Uterine smooth muscle cell (primary cell): Measurements from ENCODE around the gene DIP2A. TPM values are rescaled to one million over a fixed set of nuclear protein-coding genes. Genes with fewer than 3 reads are reported as not detected.

Experiments
- total RNA-seq: library from RNA; depleted of rRNA; stranded (reverse); fragments of >200 nt; gene quantifications from 2 replicates; pipeline ENCODE4 v1.2.3, GENCODE V29; 2014

Gene DIP2A, protein sequence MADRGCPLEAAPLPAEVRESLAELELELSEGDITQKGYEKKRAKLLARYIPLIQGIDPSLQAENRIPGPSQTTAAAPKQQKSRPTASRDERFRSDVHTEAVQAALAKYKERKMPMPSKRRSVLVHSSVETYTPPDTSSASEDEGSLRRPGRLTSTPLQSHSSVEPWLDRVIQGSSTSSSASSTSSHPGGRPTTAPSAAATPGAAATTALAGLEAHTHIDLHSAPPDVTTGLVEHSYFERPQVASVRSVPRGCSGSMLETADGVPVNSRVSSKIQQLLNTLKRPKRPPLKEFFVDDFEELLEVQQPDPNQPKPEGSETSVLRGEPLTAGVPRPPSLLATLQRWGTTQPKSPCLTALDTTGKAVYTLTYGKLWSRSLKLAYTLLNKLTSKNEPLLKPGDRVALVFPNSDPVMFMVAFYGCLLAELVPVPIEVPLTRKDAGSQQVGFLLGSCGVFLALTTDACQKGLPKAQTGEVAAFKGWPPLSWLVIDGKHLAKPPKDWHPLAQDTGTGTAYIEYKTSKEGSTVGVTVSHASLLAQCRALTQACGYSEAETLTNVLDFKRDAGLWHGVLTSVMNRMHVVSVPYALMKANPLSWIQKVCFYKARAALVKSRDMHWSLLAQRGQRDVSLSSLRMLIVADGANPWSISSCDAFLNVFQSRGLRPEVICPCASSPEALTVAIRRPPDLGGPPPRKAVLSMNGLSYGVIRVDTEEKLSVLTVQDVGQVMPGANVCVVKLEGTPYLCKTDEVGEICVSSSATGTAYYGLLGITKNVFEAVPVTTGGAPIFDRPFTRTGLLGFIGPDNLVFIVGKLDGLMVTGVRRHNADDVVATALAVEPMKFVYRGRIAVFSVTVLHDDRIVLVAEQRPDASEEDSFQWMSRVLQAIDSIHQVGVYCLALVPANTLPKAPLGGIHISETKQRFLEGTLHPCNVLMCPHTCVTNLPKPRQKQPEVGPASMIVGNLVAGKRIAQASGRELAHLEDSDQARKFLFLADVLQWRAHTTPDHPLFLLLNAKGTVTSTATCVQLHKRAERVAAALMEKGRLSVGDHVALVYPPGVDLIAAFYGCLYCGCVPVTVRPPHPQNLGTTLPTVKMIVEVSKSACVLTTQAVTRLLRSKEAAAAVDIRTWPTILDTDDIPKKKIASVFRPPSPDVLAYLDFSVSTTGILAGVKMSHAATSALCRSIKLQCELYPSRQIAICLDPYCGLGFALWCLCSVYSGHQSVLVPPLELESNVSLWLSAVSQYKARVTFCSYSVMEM (N-terminal part only)
- total RNA-seq, result 27.6 and 28.1 TPM in 2 replicates

DNA sequence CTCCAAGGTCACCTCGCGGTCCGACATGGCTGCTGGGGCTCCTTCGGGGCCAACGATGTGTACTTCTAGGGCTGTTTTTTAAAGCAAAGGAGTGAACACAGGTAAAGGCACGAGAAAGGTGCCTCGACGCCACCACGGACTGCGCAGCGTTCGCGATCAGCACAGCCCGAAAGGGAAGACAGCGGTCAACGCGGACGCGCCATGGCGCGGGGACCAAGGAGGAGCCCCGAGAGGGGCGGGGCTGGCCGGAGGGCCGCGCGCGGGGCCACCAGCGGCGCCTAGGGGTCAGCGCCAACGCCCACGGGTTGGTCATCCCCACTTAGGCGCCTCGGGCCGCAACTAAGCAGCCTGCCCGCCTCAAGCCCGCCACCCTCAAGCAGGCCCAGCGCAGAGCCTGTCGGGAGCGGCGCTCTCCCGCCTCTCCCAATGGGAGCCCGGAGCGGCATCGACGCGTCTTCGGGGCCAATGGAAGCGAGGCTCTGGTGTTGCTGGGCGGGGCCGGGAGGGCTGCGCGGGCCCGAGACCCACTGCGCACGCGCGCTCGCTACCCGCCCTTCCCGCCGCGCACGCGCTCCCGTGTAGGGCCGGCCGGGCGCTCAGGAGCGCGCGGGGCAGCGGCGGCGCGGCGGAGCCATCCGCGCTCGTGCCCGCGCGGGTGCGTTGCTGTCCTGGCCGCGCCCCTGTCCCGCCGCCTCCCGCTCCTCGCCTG, at the start of gene DIP2A:
DIP2A (plus strand) TSS at position 577 of the 709 bp plus-strand sequence. CDS start 241 bp downstream, outside the sequence.

DNA sequence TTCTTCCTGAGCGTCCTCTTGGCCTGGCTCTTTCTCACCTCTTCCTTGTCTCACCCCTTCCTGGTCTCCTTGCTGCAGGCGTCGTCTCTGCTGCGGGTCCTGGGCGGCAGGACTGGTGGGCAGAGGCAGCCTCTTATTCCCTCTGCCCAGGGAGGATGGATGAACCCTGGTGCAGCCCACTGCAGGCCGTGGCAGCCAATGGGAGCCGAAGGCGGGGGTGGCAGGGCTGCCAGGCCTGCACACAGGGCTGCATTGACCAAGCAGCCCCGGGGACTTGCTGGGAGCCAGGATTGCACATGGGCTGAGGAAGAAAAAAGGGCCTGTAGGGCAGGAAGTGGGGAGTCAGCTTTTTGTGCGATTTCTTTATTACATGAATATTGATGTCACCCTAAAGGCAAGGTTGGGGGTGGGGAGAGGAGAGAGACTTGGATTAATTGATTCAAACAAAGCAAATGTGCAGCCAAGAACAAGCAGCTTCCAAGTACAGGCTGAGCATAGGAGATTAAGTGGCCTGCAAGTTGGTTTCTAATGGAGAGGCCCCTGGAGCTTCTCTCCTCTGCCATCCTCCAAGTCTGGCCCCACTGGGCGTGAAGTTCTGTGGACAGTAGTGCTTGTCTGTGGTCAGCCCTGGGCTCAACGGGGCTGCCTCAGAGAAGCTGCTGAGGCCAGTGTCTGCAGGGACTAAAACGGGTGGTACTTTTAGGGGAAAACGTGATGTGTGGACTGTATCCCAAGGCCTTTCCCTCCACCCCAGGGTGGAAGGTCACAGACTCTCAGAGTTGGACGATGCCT, 146.5 kb downstream of the DIP2A start, which contains the start of gene S100B:
S100B (minus strand) TSS at position 108 of the 792 bp plus-strand sequence. CDS start 2,667 bp downstream, outside the sequence.

Other genes starting within 250 kb of the DIP2A start
- 236 and 251 TPM in 2 replicates for gene LSS, start 230.1 kb upstream of the DIP2A start, total RNA-seq
- gene MCM3AP, start 173.3 kb upstream of the DIP2A start, total RNA-seq, result 95.1 and 103 TPM in 2 replicates
- gene YBEY, start 172.5 kb upstream of the DIP2A start, total RNA-seq, result 9.4 and 10.5 TPM in 2 replicates
- gene C21orf58, start 135.0 kb upstream of the DIP2A start, total RNA-seq, result 4.5 and 11.5 TPM in 2 replicates
- gene PCNT, start 134.7 kb upstream of the DIP2A start, total RNA-seq, result 32.2 and 43.9 TPM in 2 replicates
- gene S100B, start 146.2 kb downstream of the DIP2A start, total RNA-seq, result not detected in 2 replicates
- 130 and 175 TPM in 2 replicates for gene PRMT2, start 176.8 kb downstream of the DIP2A start, total RNA-seq